ENCODE measurements around the gene MORF4L1.
"Not testable (repeated sequence)": the region's sequence is repeated elsewhere in the genome, so short reads cannot be mapped to it uniquely, and the experiment has no call there.

Gene MORF4L1

DNA sequence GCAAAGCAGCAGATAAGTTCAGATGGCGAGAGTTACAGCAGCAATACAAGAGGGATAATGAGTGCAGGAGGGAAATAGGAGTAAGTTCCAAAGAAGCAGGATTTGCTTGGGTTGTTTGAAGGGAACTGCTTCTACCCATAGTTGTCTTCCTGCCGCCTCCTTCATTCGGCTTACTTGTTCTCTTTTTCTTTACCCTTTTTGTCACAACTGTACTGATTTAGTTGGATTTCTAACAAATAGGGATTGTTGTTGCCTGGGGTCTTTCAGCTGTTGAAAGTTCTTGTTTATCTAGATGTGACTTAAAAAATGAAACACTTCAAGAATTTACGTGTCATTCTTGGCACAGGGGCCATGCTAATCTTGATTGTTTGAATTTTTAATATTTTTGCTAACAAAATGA, 25.9 kb downstream of the MORF4L1 start:
- DNase-seq, result no peak

DNA sequence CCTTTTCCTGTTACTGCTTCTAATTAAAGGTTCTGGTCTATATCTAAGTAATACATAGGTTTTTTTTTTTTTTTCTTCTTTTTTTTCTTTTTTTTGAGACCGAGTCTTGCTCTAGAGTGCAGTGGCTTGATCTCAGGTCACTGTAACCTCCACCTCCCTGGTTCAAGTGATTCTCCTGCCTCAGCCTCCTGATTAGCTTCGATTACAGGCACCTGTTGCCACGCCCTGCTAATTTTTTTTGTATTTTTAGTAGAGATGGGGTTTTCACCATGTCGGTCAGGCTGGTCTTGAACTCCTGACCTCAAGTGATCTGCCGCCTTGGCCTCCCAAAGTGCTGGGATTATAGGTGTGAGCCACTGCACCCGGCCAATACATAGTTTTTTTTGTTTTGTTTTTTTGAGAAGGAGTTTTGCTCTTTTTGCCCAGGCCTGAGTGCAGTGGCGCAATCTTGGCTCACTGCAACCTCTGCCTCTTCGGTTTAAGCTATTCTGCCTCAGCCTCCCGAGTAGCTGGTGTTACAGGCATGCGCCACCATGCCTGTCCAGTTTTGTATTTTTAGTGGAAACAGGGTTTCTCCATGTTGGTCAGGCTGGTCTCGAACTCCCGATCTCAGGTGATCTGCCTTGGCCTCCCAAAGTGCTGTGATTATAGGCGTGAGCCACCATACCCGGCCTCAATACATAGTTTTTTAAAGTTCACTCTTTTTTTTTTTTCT, 28.3 kb downstream of the MORF4L1 start:
- DNase-seq, result not testable (repeated sequence)

DNA sequence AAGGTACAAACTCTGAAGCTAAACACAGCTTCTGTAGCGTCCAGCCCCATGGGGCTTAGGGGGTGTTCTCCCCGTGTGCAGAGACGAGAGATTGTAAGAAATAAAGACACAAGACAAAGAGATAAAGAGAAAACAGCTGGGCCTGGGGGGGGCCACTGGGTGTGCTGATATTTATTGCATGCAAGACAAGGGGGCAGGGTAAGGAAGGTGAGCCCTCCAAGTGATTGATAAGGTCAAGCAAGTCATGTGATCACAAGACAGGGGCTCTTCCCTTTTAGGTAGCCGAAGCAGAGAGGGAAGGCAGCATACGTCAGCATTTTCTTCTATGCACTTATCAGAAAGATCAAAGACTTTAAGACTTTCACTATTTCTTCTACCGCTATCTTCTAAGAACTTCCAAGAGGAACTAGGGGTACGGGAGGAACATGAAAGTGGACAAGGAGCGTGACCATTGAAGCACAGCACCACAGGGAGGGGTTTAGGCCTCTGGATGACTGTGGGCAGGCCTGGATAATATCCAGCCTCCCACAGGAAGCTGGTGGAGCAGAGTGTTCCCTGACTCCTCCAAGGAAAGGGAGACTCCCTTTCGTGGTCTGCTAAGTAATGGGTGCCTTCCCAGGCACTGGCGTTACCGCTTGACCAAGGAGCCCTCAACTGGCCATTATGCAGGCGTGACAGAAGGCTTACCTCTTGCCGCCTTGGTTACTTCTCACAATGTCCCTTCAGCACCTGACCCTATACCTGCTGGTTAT, 29.8 kb downstream of the MORF4L1 start:
- DNase-seq, result not testable (repeated sequence)

DNA sequence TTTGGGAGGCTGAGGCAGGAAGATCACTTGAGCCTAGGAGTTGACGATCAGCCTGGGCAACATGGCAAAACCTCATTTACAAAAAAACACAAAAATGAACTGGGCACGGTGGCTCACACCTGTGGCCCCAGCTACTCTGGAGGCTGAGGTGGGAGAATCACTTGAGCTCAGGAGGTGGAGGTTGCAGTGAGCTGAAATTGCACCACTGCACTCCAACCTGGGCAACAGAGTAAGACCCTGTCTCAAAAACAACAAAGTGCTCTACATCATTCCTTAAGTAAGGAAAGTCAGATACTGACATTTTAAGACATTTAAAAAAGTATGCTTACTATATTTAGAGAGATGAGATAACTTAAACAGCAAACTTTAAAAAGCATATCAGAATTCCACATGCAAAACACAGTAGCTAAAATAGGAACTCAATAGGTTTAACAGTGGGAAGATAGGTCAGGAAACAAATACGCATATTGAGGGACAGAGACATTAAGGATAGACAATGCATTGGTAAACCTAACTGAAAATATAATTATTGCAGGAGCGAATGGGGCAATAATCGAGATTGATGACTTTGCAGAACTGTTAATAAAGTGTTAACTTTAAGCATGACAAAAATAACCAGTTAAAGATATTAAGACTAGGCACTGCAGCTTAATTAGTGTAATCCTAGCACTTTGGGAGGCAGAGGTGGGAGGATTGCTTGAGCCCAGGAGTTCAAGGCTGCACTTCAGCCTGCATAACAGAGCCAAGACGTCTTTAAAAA, 32.1 kb downstream of the MORF4L1 start:
- no peak for DNase-seq

DNA sequence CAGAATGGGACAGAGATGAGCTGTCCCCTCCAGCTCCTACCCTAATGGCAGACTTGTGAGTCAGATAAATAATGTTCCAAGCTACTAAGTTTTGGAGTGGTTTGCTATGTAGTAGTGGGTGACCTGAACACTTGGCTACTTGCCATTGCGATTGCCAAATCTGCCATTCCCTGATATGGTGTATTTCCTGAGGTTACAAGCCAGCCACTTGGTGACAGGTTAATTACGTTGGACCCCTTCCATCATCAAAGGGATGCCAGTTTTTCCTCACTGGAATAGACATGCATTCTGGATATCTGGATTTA, 33.6 kb downstream of the MORF4L1 start:
- no peak for DNase-seq

DNA sequence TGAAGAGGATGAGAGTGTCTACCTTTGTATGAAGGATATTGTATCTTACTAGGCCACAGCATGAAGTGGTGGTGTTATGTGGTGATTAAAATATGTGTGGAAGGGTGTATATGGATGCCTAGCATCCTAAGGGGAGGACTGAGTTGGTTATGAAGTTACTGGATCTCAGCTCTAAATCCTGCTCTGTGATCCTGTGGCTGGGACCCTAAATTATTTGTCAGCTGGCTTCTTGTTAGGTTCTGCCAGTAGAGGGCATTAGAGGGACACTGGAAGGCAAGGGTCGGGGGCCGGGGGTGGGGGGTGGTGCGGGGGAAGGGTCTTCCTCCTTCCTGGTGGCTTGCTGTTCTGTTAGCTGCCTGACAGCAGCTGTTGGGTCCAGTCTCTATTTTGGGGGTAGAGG, 34.9 kb downstream of the MORF4L1 start:
- no peak for DNase-seq

DNA sequence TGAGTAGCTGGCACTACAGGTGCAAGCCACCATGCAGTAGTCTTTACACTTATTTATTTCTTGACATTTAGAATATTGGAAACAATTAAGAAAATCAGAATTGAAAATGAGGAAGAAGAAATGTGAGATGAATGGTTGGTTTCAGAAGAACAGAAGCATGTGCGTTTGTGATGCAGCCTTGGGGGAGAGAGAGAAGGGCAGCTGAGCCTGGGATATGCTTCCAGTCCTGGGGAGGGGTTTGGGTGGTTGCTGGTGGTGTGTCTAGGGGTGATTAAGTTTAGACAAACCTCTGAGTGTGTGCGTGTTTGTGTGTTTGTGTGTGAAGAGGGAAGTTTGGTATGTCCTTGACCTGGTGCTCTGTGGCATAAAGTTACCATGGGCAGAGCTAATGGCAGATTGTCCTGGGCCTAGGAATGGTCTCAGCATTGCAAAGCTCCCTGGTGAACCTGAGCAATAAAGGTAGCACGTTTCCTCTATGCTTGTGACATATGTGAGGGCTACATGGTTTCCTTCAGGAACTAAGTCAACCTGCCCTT, 36.5 kb downstream of the MORF4L1 start:
- no peak for DNase-seq

DNA sequence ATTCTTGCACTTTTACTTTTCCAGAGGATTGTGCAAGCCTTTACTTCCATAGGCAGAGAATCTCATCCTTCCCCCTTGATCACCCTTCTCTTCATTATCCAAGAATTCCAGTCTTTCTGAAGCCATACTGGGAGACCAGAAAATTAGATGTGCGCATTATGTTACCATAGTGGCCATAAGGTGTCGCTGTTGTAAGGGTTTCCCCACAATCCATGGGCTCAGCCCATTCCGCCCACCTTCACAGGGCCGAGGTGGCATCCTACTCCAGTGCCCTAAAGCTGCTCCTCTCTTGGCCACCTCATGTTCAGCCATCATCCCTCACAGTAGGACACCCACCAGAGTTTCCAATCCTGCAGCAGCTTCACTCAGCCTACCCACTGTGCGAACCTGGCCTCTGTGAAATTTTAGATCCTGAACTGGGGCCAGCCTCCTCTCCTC, 37.1 kb downstream of the MORF4L1 start:
- DNase-seq, result peak in 1 of 58 donors; percentile 24

DNA sequence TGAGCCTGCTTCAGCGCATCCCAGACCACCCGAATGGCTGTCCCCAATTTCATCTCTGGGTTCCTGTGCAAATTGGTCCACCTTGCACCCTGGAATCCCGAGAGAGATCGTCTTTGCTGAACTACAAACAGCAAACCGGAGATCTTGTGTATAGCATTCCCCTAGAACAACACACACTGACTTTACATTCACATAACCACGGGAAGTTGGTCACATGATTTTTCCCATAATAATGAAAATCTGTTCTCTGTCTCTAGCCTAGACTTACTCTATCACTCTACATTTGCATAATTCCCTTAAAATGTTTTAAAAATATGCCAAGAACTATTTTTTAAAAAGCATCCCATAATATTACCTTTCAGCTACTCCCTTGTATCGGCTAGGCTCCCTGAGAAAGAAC, 37.6 kb downstream of the MORF4L1 start:
- DNase-seq, result no peak

DNA sequence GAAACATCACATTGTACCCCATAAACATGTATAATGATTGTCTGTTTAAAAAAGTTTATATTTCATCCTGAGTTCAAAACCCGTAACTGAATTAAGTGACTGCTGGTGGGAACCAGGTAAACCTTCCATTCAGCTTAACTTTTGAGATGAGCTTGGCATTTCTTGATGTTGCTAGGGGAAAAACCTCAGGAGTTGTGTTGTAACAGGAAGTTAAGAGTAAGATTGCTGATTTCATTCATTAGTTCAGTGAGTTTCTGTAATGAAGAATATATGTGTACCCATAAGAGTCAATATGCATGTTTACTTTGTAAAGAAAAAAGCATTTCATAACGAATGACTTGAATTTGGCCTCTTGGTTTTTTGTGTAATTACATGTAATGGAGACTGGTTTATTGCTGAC, 39.6 kb downstream of the MORF4L1 start:
- no peak for DNase-seq

DNA sequence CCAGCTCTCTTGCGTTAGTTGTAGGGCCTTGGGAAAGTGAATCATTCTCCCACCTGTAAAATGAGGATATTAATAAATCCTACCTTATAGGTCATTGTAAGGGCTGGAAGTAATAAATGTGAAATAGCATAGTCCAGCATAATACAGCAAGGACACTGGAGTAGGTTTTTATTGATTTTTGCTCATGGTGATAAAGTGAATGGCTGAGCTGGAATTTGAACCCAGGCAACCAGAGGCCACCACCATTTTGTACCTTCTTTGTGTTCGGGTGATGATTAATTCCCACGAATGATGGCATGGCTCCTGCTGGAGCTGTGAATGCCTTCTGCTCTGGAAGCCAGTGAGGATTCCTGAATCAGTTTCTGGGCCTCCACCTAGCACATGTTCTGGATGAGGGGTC, 40.3 kb downstream of the MORF4L1 start:
- DNase-seq, result no peak

DNA sequence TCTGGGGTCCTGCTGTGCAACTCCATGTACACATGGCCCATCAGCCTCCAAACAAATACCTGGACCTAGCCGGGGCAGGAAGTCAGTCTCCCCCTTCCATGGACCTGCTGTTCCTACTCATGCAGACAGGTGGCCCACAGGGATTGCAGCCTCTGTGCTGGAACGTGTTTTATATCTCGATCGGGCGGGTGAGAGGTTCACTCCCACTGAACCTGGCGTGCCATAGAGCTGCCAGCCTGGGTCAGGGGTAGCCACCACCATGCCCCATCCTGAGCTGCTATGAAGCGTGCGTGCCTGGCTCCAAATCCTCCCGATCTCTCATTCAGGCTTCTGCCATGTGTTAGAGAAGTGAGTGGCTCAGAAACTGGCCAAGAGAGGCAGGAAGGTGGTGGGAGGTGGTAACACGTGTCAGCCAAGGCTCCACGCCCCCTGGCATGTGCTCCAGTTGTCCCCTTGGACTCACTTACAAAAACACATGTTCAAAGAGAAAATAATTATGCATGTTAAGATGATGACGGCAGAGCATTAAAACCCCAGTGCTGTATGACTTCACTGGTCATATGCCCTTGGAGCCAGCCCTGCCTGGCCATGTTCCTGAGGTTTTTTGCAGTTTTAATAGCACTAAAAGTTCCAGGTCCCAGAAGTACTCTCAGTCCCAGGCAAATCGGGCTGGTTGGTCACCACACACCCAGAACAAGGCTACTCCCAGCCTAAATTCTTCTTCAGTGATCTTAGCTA, 41.5 kb downstream of the MORF4L1 start:
- DNase-seq, result peak in 11 of 58 donors; percentile 27 to 64 (median 48)

DNA sequence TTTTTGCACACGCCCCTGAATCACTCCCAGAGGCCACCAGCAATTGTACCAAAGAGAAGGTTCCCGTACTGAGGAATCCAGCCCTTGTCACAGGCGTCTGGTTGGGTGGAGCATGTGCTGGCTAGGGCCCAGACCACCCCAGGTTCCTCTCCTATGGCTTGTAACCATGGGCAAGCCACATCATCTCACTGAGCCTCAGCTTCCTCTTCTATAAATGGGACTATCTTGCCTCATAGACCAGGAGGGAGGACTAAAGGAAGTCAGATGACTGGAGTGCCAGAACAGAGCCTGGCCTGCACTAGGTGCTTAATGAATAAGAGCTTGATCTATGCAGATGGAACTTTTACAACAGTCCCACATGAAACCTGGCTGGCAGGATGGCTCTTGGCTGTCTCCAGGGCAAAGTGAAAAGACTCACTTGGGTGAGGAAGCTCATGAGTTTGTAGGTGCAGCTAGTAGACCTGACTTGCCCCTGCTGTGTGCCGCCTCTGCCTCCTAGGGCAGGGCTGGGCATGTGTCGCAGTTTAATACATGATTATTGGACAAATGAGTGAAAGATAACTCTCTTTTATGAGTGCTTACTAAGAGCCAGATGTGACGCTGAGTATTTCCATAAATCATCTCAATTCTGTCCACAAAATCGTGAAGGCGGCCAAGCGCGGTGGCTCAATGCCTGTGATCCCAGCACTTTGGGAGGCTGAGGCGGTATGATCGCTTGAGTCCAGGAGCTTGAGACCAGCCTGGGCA, 42.8 kb downstream of the MORF4L1 start:
- peak in 14 of 58 donors; percentile 20 to 72 (median 34) for DNase-seq

DNA sequence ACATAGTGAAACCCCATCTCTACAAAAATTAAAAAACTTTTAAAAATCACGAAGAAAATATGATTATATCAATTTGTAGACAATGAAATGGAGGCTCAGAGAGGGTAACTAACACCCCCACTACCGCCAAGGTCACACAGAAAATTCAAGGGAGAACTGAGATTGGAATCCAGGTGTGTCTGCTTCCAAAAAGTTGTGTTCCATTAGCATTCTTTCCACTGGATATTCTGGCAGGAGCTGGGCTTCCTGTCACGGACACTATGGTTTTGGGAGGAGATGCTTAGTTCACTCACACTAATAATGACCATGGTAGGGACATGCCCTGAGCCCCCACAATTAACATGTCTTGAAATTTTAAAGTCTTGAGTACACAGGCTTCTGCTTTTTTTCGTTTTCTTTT, 43.4 kb downstream of the MORF4L1 start:
- DNase-seq, result no peak

DNA sequence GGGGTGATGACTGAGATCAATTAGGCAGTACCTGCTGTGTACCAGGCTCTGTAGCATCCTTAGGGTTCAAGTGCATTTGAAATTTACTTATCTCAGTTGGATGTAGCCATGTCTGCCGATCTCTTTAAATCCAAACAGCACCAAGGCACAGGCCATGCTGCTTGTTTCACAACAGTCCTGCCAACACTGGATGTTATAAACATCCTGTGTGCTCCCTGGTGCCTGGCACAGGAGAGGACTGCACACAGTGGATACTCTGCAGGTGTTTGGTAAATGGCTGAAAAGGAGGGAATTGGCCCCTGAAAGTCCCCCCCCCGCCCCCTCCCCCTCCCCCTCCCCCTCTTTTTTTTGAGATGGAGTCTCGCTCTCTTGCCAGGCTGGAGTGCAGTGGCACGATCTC, 45.2 kb downstream of the MORF4L1 start:
- DNase-seq, result no peak

DNA sequence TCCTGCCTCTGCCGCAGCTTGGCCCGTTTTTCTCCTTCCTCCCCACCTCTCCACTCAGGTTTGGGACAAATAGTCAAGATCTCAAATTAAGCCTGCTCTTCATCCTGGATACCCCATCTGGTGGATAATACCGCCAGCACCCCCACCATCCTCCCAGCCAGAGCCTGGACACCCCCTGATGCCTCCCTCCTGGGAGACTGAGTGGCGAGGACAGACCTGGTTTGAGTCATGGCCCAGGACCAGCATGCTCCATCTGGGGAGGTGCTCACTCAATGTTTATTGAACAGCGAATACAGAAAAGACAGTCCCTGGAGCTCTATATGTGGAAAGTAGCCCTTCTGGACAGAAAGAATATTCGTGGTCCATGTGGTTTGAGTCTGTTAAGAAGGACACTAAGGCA, 48.8 kb downstream of the MORF4L1 start:
- DNase-seq, result no peak

DNA sequence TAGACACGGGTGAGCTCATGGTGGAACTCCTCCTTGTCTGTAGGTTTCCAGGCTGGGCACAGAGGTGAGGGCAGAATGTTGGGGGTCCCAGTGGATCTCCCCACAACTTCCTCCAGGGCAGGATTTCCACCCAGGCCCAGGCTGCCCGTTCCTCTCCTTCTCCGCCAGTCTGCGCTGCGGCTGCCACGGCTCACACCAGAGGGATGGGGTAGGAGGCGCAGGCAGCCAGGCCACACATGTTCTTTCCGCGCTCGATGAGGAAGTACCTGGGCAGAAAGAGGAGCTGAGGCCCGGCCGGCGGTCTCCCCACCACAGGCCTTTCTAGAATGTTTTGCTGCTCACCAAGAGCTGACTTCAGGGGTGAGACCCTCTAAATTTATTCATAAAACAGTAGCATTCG, 49.2 kb downstream of the MORF4L1 start:
- DNase-seq, result peak in 5 of 58 donors; percentile 18 to 38 (median 27)

DNA sequence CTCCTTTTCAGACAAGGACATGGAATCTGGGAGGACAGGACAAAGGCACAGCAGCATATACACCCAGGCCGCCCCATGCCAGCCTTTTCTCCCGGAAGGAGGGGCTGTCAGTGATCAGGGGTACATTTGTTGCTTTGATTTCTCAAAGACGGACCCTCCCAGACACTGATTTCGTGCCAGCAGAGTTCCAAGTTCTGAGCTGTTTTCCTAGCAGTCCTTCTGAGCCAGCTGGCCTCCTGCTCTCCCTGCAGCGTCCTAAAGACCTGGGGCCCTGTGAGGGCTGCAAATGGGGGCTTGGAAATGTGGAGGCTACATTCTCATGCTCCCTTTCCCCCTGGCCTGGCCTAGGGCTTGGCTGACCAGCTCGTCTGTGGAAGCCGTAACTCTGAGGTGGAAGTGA, 49.8 kb downstream of the MORF4L1 start:
- DNase-seq, result peak in 1 of 58 donors; percentile 31

DNA sequence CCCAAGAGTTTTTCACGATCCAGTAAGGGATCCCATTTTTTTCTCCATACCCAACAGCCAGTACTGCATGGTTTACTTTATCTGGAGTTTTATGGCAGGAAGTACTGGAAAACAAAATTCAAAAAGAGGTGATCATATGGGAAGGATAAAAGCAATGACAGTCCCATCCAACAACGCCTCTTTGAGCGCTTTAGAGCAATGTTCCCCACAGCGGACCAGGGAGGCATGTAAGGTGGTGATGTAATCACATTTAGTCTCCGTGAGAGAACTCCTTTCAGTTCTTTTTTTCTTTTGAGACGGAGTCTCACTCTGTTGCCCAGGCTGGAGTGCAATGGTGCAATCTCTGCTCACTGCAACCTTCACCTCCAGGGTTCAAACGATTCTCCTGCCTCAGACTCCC, 50.3 kb downstream of the MORF4L1 start:
- no peak for DNase-seq
